H1 (cell line): ENCODE results near the gene PTS. TPM values are rescaled to one million over a fixed set of nuclear protein-coding genes. Genes with fewer than 3 reads are reported as not detected.

Experiments
- RFX5 ChIP-seq: IDR thresholded peaks from 2 replicates; pipeline ENCODE4 v1.6.1; 2011; ENCODE audit warnings: low read depth, low read length, improper control_type of control experiment, borderline replicate concordance
- polyA plus RNA-seq, 7 experiments: library from polyadenylated mRNA; depleted of rRNA in 3 of 7; stranded (reverse) in 5 of 7; unstranded in 2 of 7; fragments of >200 nt in 5 of 7; fragments of 200-250 nt in 2 of 7; gene quantifications; 1 replicate in 5 of 7; 2 replicates in 1 of 7; 4 replicates in 1 of 7; pipeline versions ENCODE4 v1.2.1 to v1.2.3, GENCODE V29; 2011 to 2013; ENCODE audit warnings: missing spikeins in 2 of 7, mixed read lengths in 2 of 7
- total RNA-seq: library from RNA; stranded (reverse); fragmentation: NEBNext Ultra II Directional; extraction: Animal tissue kit (Norgen Biotek cat#: 25700); gene quantifications from 2 replicates; pipeline ENCODE4 v1.2.1, GENCODE V29; 2021

PTS gene
- total and polyA plus RNA-seq, 2 of the 8 experiments (the other 6 are each of a cell fraction or from before 2014, with no cell fraction given) = 18.3 to 25.9 TPM

DNA sequence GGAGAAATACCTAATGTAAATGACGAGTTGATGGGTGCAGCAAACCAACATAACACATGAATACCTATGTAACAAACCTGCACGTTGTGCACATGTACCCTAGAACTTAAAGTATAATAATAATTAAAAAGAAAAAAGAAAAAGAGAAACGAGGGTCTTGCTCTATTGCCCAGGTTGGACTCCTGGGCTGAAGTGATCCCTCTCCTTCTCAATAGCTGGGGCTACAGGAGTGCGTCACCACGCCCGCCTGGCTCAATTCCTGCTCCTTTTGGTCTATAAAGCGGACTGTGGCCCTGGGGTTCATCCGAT, 521 bp upstream of the PTS start (continued):
- no peak for TF ChIP-seq RFX5
- TF ChIP-seq, all 59 proteins: peak for 0
